GM21786 (cell line): ENCODE results near the gene S100B.
"Not testable (repeated sequence)": the region's sequence is repeated elsewhere in the genome, so short reads cannot be mapped to it uniquely, and the experiment has no call there.

Experiments
- ATAC-seq: cut with Tn5 transposase; IDR thresholded peaks from one replicate; pipeline ENCODE4 v1.9.1; 2021; ENCODE audit not compliant: unreplicated experiment

S100B gene

GRCh38 chr21:46604975-46605766 lies at the start of gene S100B:
TSS of gene S100B (minus strand) at chr21:46605082. CDS start at chr21:46602415, 2,667 bp downstream.
- no peak for ATAC-seq

DNA sequence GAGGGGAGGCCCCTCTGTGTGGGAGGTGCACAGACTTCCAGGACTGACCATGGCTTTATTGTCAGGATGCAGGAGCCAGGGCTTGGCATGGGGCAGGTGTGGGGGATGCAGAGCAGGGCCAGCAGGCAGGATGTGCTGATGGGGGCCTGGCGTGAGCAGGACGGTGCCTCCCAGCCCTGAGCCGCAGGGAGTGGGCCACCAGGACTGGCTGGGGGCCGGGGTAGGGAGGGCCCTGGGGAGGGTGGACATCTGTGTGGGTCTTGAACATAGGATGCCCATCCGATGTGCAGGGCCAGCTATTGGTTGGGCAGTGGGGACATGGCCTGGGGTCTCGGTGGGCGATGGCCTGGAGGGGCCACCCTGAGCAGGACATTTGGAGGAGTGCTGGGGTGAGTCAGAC lies 46.2 kb upstream of the S100B start:
- no peak for ATAC-seq

- no peak for ATAC-seq
Measured at GRCh38 chr21:46650476-46651098, 45.7 kb upstream of the S100B start.

DNA sequence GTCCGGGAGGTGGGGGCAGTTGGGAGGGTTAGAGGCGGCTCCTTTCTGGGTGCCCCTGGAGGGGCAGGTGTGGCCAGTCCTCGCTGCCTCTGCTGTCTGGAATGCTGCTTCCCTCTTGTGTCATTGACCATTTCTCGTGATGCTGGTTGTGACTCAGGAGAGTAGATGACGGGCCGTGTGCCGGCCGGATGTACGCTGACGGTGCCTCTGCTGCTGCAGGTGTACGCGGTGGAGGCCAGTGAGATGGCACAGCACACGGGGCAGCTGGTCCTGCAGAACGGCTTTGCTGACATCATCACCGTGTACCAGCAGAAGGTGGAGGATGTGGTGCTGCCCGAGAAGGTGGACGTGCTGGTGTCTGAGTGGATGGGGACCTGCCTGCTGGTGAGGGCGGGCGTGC lies 44.5 kb upstream of the S100B start:
- ATAC-seq: no peak

- no peak for ATAC-seq
Measured at GRCh38 chr21:46648539-46648938, 43.7 kb upstream of the S100B start.

- no peak for ATAC-seq
Measured at GRCh38 chr21:46646541-46647154, 41.8 kb upstream of the S100B start.

GRCh38 chr21:46645840-46646239 lies 41.0 kb upstream of the S100B start:
- ATAC-seq: no peak

DNA sequence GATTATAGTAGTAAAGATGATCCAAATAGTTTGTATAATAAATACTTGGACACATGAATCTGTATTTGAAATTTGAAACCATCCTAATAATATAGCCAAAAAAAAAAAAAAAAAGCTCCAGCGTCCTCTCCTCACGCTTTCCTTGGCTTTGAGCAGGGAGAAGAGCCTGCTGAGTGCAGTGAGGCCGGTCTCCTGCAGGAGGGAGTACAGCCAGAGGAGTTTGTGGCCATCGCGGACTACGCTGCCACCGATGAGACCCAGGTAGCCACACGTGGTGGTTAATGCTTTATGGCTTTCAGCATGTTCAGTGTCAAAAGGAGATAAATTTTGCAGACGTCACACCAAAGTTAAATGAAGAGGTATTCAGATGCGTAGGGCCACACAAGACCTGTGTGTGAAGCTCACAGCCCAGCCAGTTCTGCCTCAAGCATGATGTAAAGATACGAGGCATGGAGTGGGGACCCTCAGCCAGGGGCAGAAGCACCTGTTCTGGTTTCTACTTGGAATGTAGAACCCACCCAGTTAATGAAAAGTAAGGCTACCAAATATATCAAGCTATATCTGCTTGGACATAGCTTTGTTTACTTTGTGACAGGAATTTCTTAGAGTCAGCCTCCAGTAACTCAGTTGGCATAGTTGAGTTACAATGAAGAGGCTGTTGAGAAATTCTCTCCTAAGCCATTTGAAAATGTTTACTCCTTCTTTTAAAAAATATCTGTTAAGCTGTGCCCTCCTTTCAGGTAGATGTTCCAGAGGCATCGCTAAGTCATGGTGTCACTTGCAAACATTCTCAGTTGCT lies 38.7 kb upstream of the S100B start:
- no peak for ATAC-seq

DNA sequence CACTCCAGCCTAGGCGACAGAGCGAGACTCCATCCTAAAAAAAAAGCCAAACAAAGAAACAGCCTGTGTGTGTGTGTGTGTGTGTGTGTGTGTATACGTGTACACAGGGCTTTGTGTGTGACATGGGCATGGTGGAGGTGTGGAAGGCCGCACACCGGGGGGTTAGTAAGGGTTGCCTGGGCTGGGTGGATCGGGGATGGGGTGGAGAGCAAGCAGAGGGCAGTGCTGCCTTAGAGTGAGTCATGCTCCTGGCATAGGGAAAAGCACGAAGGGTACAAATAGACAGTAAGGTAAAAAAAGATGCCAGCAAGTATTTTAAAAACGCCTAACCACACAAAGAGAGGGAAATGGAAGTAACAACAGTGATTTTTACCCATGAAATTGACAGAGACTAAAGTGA lies 36.8 kb upstream of the S100B start:
- ATAC-seq: no peak

DNA sequence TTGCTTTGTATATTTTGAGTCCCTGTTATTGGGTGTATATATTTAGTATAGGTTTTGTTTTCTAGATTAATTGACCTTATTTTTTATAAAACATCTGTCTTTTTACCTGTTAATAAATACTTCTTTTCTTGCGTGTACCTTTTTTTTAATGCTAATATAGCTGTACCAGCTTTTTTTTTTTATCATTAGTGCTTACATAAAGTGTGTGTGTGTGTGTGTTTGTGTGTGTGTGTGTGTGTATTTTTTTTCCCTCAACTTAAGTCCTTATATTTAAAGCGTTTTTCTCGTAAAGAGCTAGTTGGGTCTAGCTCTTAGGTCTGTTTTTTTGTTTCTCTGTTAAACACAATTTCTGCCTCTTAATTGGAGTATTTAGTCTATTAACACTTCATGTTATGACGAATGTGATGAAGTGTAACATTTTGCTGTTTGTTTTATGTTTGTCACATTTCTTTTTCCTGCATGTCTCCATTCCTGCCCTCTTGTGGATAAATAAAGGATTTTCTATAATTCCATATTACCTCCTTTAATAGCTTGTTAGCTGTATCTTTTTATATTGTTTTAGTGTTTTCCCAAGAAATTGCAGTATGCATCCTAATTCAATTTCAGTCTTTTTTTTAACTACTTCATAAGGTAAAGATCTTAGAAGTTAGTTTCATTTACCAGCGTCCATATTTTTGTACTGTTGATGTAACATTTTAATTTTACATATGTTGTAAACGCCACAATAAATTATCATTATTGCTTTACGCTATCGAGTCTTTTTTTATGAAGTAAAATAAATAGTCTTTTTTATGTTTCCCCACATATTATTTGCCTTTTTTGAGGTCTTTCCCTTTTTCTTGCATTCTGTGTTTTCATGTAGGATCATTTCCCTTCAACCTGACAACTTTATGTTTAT lies 34.9 kb upstream of the S100B start:
- ATAC-seq: no peak

- no peak for ATAC-seq
Measured at GRCh38 chr21:46637952-46638746, 33.3 kb upstream of the S100B start.

- ATAC-seq: no peak
Measured at GRCh38 chr21:46636550-46637285, 31.8 kb upstream of the S100B start.

- no peak for ATAC-seq
Measured at GRCh38 chr21:46636181-46636512, 31.3 kb upstream of the S100B start.

DNA sequence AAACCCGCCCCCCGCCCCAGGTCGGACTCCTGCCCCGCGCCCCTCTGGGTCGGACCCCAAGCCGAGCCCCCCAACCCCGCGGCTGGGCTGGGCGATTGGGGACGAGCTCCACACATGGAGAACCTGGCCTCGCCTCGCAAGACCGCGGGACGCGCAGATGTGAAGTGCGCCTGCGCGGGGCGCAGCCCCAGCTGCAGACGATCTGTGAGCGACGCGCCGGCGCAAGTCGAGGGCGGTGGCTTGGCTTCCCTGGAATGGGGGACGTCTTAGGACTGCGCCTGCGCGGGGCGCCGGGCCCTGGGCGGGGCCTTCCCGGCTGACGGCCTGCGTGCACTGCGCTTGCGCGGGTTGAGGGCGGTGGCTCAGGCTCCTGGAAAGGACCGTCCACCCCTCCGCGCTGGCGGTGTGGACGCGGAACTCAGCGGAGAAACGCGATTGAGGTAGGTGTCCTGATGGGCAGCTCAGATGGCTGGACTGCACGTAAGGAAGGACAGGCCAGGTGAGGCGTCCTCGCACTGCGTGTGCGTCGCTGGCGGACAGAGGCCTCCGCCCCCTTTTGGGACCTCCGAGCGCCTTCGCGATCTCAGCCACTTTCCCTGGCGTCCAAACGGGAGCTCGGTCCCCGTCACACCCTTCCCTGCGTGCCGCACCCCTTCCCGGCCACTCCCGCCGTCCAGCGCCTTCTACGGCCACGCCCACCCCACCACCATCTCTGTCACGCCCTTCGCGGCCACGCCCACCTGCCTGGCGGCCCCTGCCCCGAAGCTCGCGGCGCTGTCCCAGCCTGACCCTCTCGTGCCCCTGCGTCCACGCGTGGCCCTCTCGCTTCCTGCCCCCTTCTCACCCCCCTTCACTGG lies 30.7 kb upstream of the S100B start, which contains the start of gene PRMT2:
PRMT2 (plus strand) TSS at position 351 of the 857 bp plus-strand sequence. CDS start 1,278 bp downstream, outside the sequence.
- ATAC-seq: peak; percentile 78

DNA sequence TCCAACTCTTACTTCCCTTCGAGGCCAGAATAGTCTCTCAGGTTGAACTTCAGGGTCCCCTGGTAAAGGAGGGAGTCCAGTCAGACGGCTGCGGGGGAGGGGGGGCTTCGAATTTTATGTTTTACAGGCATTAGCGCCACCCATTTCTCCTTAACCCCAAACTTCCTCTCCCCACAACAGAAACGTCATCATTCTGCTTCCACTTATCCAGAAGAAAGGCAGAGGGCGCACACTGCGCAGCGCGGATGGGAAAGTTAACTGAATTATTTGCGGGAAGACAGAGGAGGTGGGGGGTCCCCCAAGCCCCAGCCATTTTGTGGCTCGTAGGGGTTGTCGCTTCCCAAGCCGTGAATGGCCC lies 30.1 kb upstream of the S100B start:
- peak; percentile 7 for ATAC-seq

GRCh38 chr21:46634427-46634826 lies 29.5 kb upstream of the S100B start:
- ATAC-seq: no peak

DNA sequence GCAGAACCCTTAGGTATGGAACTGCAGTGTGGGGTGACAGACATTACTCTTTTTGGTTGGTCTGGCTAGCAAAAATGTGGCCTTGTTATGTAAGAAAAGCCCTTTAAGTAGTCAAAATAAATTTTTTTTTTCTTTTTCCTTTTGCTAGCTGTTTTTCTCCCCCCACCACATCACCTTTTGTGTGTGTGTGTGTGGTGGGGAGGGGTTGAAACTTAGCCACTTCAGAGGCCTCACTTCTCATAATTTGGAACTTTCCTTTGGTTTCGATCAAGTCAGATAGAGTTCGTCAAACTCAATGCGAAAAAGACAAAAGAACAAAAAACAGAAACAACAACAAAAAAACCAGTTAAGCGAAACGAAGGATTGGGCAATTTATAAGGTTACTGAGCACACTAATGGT lies 28.7 kb upstream of the S100B start:
- no peak for ATAC-seq

DNA sequence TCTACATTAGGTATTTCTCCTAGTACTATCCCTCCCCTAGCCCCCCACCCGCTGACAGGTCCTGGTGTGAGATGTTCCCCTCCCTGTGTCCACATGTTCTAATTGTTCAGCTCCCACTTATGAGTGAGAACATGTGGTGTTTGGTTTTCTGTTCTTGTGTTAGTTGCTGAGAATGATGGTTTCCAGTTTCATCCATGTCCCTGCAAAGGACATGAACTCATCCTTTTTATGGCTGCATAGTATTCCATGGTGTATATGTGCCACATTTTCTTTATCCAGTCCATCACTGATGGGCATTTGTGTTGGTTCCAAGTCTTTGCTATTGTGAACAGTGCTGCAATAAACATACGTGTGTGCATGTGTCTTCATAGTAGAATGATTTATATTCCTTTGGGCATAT lies 26.0 kb upstream of the S100B start:
- not testable (repeated sequence) for ATAC-seq
